Stimulated activated naive CD4-positive, alpha-beta T cell (primary cell): ENCODE data around the gene KLHL21.
A peak's percentile ranks its signal among the peaks of the same experiment; 100 is the strongest.

Source experiments
- DNase-seq, 6 experiments: peaks; one replicate each; lab custom pipeline; 2025; lab: John Stamatoyannopoulos, UW

Gene KLHL21

DNA sequence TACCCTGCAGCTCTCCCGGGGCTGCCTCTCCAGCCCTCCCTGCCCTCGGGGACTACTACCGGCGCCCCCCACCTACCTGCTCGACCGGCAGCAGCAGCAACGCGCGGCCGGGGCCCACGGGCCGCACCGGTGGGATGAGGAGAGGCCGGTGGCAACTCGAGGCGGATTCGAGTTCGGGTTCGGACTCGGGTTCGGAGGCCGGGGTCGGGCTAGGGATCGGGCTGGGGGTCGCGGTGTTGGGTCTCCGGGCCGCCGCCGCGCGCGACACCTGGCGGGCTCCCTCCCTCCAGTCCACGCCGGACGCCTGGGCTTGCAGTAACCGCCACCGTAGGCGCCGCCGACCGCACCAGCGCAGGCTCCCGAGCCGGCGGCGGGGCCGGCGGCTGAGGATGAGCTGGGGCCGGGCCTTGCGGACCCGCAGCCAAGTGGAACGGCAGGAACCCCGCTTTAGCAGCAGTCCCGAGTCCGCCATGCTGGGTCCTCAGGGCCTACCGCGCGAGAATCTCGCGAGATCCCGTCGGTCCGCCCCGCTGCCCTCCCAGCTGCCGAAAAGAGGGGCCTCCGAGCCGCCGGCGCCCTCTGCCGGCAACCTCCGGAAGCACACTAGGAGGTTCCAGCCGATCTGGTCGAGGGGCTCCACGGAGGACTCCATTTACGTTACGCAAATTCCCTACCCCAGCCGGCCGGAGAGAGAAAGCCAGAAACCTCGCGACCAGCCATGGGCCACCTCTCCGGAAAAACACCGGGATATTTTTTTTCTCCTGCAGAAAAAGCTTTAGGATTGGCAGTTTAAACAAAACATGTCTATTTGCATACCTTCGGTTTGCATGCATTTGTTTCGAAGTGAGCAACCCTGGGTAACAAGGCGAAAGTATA is 48.4 kb downstream of the KLHL21 start, which contains the start of gene NOL9:
NOL9 (minus strand) TSS at position 483 of the 876 bp plus-strand sequence; CDS start at position 472, 11 bp downstream.
- DNase-seq: peak; percentile 88 to 94 (median 93)

DNA sequence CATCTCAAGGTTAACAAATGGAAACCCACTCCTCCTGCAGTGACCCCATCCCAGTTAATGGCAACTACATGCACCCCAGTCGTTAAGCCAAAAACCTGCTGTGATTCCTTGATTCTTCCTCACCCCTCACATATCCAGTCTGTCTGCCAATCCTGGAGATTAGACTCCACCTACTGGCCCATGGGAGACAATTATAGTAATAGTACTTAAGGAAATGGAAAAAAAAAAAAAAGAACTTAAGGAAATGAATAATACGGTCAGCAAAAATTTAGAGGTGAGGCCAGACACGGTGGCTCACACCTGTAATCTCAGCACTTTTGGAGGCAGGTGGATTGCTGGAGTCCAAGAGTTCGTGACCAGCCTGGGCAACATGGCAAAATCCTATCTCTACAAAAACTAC is 55.4 kb downstream of the KLHL21 start:
- DNase-seq: no peak

DNA sequence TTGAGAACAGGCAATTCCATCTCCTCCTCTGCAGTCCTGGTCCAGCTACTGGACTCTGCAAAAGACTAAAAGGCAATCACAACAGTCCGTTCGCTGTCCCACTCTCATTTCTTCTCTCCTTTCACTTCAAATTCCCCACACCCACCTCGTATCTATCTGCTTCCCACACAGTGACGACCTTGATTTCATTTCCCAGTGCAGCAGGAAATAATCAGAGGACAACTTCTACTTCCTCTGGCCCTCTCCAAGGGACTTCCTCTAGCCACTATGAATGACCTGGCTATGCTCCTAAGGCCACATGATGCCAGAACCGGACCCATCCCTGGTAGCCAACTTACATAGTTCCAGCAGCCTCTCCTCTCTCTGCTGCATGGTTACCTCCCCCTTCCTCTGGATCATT is 56.3 kb downstream of the KLHL21 start:
- DNase-seq: no peak

- DNase-seq: peak in 4 of 6 experiments; percentile 6 to 62 (median 54)
These were observed 57.2 kb downstream of the KLHL21 start for GRCh38 chr1:6545276-6546112.

DNA sequence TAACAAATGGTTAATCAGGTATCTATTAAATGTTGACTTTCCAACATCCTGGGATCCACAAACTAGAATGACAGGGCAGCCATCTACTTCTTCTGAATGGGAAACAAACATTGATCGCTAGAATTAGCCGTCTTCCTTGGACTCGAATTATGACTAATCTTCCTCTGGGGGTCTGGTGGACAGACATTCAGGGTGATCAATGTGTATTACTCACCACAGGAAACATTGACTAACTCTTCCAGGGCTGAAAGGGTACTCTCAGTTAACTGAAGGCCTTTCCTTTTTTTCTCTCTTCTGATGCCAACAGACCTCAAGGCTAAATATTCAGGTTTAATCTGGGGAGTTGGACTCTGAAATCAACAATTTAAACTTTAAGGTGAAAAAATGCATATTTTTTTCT is 57.8 kb downstream of the KLHL21 start:
- DNase-seq: no peak
